ENCODE measurements around the gene TBC1D24.
A peak's percentile ranks its signal among the peaks of the same experiment; 100 is the strongest.
"Not testable (repeated sequence)": the region's sequence is repeated elsewhere in the genome, so short reads cannot be mapped to it uniquely, and the experiment has no call there.

Gene TBC1D24

GRCh38 chr16:2469399-2470233 lies 5.3 kb upstream of the TBC1D24 start:
- no peak for DNase-seq

GRCh38 chr16:2470234-2470601 lies 4.7 kb upstream of the TBC1D24 start:
- DNase-seq, result no peak

GRCh38 chr16:2470603-2471015 lies 4.3 kb upstream of the TBC1D24 start:
- no peak for DNase-seq

DNA sequence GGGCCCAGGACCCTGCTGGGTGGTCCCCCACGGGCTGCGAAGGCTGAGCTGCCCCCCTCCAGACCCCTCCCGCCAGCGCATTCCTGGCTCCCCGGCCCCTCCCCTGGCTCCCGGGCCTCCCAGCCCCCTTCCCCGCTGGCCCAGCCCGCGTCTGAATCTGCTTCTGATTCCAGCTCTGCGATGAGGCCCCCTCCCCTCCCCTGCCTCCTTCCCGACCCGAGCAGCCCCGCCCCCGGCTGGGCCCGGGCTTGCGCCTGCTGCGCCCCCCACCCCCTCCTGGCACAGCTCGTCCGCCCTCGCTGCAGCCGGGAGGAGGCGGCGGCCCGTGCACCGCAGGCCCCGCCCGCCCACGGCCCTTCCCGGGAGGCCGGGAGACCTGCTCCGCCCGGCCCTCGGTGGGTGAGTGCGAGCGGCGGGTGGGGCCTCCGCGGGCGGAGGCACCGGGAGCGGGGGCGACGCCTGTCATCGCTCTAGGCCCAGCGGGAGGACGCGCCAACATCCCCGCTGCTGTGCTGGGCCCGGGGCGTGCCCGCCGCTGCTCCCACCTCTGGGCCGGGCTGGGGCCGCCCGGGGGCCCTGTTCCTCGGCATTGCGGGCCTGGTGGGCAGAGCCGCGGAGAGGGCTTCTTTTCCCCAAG lies 3.8 kb upstream of the TBC1D24 start, which contains the start of gene NTN3:
TSS of gene NTN3 (plus strand) at position 282 of the 637 bp plus-strand sequence. CDS start 405 bp downstream, outside the sequence.
- peak; percentile 16 for DNase-seq

- peak; percentile 22 for DNase-seq
Observed at GRCh38 chr16:2471653-2472487, 3.1 kb upstream of the TBC1D24 start.

DNA sequence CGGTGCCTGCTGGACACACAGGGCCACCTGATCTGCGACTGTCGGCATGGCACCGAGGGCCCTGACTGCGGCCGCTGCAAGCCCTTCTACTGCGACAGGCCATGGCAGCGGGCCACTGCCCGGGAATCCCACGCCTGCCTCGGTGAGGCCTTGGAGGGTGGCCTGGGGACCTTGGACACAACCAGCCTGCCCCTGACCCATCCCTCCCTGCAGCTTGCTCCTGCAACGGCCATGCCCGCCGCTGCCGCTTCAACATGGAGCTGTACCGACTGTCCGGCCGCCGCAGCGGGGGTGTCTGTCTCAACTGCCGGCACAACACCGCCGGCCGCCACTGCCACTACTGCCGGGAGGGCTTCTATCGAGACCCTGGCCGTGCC lies 2.5 kb upstream of the TBC1D24 start:
- no peak for DNase-seq

- DNase-seq, result no peak
Observed at GRCh38 chr16:2472885-2473445, 2.0 kb upstream of the TBC1D24 start.

GRCh38 chr16:2473446-2473926 lies 1.4 kb upstream of the TBC1D24 start:
- DNase-seq, result no peak

DNA sequence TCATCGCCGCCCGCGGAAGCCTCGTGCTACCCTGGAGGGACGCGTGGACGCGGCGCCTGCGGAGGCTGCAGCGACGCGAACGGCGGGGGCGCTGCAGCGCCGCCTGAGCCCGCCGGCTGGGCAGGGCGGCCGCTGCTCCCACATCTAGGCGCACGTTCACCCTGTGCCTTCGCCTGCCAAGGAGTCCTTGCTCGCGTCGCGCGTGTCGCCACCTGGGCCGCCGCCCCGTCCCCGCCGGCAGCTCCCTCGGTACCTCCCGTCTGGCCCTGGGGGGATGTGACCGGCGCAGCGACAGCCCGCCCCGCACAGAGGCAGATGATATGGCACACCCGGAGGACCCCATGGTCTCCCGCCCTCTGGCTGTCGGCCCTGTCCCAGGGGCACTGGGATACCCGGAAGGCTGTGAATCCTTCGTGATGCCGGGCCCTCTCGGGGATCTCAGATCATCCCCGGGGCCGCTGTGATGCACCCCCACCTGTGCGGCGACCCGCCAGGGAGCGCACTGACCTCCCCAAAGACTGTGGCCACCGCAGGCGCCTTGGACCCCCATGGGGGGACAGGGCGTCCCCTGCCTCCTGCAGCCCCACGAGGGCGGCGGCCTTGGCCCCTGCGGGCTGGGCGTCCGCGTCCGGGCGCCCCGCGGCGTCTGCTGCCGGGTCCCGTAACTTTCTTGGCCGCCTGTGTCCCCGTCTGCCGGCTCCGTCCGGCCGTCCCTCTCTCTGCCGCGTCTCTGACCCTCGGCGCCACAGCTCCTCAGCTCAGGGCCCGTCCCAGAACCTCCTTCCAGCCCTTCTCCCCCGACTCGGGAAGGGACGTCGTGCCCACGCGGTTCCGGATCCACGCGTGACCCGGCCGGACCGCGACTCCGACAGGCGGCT lies 689 bp upstream of the TBC1D24 start:
- DNase-seq, result peak; percentile 51

DNA sequence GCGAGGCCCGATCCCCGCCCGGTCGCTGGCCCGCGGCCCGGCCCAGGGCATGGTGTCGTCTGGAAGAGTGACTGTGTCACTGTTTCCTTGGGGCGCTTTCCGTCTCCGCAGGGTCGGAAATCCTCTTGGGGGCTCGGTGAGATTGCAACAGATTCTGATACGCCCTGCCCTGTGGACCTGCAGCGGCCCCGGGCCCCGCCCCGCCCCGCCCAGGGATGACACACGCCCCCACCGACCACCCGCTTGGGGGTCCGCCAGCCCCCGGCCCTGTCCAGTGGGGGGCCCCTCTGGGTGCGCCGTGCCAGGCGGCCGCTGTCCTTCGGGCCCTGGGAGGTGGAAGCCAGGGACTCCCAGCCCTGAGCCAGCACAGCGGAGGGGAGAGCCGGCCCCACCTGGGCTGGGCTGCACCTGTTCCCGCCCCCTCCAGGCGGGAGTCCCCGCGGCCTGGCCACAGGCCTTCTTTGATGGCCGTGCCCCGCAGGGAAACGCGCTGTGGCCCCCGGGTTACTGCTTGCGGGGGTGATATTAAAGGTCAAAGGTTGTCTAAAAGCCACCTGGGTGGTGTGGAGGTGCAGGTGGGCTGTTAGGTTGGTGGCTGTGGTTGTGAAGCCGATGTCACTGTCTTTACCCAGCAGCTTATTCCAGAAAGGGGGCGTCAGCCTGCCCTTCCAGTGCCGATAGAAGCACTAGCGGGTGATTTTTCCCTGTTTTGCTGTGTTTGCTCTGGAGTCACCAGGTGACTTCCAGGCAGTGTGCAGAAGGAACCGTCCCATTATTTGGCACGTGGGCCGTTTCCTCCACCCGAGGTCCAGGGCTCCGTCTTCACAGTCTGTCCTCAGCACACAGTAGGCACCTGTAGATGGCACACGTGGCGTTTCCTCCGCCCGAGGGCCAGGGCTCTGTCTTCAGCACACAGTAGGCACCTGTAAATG lies 752 bp downstream of the TBC1D24 start:
- no peak for DNase-seq

DNA sequence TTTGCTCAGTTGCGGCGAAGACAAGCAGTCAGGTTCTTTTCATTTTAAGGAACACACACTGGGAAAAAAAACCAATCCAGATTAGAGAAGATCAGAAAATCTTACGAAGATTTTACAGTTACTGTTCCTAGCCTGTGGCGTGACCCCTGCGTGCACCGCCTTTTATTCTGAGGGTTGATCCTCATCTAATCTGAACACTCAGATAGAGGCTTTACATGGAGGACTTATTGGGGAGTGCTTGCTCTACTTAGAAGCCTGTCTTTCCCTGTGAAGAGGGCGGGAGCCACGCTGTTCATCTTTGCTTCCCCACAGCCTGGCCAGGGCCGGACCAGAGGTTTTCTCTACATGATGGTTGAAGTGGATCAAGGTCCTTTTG lies 1.4 kb downstream of the TBC1D24 start:
- DNase-seq, result no peak

DNA sequence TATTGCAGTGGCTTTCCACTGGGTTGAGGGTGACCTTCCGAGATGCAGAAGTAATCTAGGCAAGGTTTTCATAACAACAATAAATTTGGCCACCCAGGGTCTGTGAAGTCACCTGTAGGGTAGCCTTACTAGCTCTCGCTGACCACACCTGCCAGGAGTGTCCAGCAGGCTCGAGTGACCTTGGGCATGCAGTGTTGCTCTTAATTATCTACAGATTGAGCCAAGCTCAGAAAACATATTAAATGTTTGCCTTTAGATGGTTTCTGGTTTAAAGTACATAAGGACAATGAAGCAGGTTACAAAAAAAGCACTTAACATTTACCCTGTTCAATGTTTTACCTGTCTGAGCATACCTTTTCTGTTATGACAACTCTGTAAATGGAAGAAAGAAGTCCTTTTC lies 1.8 kb downstream of the TBC1D24 start:
- DNase-seq, result no peak

DNA sequence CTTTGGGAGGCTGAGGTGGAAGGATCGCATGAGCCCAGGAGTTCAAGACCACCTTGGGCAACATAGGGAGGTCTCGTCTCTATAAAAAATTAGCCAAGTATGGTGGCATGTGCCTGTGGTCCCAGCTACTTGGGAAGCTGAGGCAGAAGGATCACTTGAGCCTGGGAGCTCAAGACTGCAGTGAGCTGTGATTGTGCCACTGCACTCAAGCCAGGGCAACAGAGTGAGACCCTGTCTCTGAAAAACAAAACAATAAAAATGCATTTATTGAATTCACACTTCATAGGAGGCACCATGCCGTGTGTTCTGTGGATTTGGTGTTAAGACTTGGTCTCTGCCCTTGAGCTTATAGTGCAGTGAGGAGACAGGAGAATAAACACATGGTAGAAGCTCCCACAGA lies 2.4 kb downstream of the TBC1D24 start:
- no peak for DNase-seq

GRCh38 chr16:2478279-2478678 lies 3.4 kb downstream of the TBC1D24 start:
- DNase-seq, result no peak

GRCh38 chr16:2479996-2480395 lies 5.1 kb downstream of the TBC1D24 start:
- not testable (repeated sequence) for DNase-seq

GRCh38 chr16:2480948-2481347 lies 6.0 kb downstream of the TBC1D24 start:
- no peak for DNase-seq

GRCh38 chr16:2481676-2482075 lies 6.7 kb downstream of the TBC1D24 start:
- no peak for DNase-seq

GRCh38 chr16:2482249-2482648 lies 7.3 kb downstream of the TBC1D24 start:
- no peak for DNase-seq

DNA sequence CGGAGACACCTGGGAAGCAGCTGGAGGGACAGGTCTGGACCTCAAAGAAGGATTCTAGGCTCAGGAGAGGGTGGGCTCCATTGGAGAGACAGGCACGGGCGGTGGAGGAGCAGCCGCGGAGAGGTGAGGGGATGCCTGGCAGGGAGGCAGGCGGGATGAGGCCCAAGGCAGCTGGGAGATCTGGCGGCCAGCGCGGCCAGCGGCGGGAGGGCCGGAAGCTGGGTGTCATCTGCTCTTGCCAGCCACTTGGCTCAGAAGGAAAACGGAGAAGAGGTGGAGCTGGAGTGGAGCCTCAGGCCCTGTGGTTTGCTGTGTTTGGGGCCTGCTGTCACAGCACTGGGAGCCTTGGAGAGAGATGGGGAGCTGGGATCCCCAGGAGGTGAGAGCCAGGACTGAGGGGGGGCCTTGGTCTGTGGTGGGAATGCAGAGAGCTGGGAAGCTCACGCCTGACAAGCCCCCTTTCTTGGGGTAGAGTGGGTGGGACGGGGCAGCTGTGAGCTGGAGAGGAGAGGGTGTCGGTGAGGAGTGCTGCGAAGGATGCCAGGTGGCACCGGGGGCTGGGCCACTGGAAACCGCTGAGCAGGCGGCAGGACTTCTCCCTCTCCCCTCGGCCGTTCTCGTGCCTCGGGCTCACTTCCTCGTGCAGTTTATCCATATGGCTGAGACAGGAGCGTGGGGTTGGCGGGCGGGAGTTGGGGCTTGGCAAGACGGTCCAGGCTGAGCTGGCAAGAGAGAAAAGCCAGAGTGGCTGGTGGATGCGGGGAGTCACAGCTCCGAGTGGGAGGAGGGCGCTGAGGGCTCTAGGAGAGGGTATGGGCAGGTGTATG lies 8.0 kb downstream of the TBC1D24 start:
- peak; percentile 66 for DNase-seq

Measured in midbrain (tissue), 1 donor.